COR-L47 (cell line): ENCODE measurements around the gene KCNS1.

Source experiments
- DNase-seq: peaks from one replicate; lab custom pipeline; 2025; lab: John Stamatoyannopoulos, UW

KCNS1 gene

GRCh38 chr20:45047581-45048119 is 53.3 kb downstream of the KCNS1 start:
- DNase-seq, result no peak

DNA sequence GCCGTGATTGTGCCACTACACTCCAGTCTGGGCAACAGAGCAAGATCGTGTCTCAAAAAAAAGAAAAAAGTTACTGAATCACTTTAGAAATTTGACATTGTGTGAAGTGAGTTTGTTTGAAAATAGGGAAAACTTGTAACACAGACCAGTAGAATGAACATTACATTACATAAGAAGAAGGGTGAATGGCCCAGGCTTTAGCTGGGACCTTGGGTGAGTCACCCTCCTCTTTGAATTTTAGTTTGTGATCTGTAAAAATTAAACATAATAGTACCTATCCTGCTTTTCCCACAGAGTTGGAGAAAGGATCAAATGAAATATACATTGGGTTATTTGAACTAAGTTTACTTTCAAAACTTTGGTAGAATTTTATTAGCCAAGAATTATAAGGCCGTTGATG is 56.3 kb downstream of the KCNS1 start:
- no peak for DNase-seq

DNA sequence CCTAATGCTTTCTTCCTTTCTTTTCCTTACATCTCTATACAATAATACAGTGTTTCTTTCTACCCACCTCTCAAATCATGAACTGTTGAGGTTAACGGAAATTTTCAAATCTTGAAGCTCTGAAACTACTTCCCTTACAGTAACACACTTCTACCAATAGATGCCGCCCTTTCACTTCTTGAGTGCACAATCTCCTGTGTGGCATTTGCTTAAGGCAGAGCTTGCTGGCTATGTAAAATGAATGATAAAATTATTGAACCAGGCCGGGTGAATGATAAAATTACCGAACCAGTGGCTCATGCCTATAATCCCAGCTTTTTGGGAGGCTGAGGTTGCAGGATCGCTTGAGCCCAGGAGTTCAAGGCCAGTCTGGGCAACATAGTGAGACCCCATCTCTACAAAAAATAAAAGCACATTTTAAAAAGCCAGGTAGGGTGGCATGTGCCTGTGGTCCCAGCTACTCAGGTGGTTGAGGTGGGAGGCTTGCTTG is 56.8 kb downstream of the KCNS1 start:
- DNase-seq, result peak; percentile 74

DNA sequence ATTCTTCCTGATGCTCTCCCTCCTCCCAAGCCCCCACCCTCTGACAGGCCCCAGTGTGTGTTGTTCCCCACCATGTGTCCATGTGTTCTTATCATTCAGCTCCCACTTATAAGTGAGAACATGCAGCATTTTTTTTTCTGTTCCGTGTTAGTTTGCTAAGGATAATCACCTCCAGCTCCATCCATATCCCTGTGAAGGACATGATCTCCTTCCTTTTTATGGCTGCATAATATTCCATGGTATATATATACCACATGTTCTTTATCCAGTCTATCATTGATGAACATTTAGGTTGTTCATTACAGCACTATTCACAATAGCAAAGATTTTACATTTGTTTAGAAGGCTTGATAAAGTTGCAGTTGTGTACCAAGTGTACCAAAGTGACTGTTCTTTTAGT is 57.9 kb downstream of the KCNS1 start:
- DNase-seq, result no peak
